ENCODE data around the gene LHFPL4. TPM values are rescaled to one million over a fixed set of nuclear protein-coding genes. Genes with fewer than 3 reads are reported as not detected.

Gene LHFPL4
- total and polyA plus RNA-seq, 2 of the 13 experiments (the other 11 are each of a cell fraction or from before 2014, with no cell fraction given) = 0.02 to 0.03 TPM

DNA sequence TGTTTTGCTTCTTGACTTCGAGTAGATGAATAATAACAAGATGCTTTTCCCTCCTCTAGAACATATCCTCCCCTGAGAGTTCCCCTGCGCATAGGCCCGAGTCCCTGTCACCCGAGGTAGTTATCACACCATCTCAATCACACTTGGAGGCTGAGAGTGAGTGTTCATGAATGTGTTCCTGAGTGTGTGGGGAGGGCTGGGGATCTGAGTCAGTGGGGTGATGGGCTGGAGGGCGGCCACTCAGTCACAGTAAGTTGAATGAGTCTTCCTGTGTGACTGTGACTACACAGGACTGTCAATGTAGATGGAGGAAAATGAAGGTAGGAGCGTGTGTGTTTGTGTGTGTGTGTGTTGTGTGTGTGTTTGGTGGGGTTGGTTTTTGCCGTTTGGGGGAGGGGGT is 85.2 kb downstream of the LHFPL4 start (continued):
- TF ChIP-seq, protein P1, sequence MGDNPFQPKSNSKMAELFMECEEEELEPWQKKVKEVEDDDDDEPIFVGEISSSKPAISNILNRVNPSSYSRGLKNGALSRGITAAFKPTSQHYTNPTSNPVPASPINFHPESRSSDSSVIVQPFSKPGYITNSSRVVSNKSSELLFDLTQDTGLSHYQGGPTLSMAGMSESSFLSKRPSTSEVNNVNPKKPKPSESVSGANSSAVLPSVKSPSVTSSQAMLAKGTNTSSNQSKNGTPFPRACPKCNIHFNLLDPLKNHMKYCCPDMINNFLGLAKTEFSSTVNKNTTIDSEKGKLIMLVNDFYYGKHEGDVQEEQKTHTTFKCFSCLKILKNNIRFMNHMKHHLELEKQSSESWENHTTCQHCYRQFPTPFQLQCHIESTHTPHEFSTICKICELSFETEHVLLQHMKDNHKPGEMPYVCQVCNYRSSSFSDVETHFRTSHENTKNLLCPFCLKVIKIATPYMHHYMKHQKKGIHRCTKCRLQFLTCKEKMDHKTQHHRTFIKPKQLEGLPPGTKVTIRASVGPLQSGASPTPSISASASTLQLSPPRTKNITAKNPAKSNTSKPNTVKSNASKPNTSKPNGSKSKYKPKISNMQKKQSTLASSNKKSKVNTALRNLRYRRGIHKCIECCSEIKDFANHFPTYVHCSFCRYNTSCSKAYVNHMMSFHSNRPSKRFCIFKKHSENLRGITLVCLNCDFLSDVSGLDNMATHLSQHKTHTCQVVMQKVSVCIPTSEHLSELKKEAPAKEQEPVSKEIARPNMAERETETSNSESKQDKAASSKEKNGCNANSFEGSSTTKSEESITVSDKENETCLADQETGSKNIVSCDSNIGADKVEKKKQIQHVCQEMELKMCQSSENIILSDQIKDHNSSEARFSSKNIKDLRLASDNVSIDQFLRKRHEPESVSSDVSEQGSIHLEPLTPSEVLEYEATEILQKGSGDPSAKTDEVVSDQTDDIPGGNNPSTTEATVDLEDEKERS (CRISPR knock-in tag; IDR thresholded peaks at IDR 0.05) = no peak
- TF ChIP-seq, protein P2, sequence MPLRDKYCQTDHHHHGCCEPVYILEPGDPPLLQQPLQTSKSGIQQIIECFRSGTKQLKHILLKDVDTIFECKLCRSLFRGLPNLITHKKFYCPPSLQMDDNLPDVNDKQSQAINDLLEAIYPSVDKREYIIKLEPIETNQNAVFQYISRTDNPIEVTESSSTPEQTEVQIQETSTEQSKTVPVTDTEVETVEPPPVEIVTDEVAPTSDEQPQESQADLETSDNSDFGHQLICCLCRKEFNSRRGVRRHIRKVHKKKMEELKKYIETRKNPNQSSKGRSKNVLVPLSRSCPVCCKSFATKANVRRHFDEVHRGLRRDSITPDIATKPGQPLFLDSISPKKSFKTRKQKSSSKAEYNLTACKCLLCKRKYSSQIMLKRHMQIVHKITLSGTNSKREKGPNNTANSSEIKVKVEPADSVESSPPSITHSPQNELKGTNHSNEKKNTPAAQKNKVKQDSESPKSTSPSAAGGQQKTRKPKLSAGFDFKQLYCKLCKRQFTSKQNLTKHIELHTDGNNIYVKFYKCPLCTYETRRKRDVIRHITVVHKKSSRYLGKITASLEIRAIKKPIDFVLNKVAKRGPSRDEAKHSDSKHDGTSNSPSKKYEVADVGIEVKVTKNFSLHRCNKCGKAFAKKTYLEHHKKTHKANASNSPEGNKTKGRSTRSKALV (CRISPR knock-in tag; IDR thresholded peaks at IDR 0.05) = no peak
- TF ChIP-seq, protein P3, sequence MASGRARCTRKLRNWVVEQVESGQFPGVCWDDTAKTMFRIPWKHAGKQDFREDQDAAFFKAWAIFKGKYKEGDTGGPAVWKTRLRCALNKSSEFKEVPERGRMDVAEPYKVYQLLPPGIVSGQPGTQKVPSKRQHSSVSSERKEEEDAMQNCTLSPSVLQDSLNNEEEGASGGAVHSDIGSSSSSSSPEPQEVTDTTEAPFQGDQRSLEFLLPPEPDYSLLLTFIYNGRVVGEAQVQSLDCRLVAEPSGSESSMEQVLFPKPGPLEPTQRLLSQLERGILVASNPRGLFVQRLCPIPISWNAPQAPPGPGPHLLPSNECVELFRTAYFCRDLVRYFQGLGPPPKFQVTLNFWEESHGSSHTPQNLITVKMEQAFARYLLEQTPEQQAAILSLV (CRISPR knock-in tag; IDR thresholded peaks at IDR 0.05; ENCODE audit: borderline replicate concordance) = no peak
- no peak for TF ChIP-seq PITX1 (CRISPR knock-in tag; IDR thresholded peaks at IDR 0.05)

DNA sequence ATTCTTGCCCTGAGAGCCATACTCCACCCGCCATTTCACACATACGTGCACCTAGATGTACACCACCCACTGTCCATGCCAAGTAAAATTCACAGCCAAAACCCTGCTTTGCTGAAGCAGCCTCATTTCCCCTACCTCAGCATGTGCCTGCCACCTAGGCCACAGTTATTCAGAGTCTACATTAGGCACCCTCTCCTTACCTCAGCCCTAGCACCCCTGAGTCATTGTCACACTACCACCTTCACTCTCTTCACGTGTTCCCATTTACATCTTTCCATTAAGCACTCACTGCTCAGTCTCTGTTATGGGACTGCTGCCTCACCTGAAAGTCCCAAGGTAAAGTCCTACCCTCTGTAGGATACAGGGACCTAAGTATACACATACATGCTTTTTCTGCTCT is 86.2 kb downstream of the LHFPL4 start:
- H3K79me2 ChIP-seq (ENCODE audit: insufficient read depth, low read length) = peaks cover 3% of the 10 kb centered on the region
- no peak for FAIRE-seq

More for the DNA sequence above, 86.2 kb downstream of the LHFPL4 start:
- Histone ChIP-seq H3K4me1 (ENCODE audit: insufficient read depth, low read length) (no peaks in the 10 kb centered on the region), H3K9me3 (ENCODE audit: low read length) (no peaks in the 10 kb centered on the region), H3K36me3 (replicated peaks in 1 of 2; ENCODE audit: control insufficient read depth in 1 of 2, insufficient read depth in 2 of 2, low read length in 2 of 2) (peaks cover 47 to 87% of the 10 kb centered on the region in 2 experiments), H3K9ac (ENCODE audit: insufficient read depth, low read depth, low read length) (no peak overlapping the region), H3K27me3 (ENCODE audit: control insufficient read depth in 1 of 2, insufficient read depth in 2 of 2, low read length in 2 of 2) (no peaks in the 10 kb centered on the region), H3K4me2 (ENCODE audit: low read depth, low read length) (no peak overlapping the region), H3K27ac (ENCODE audit: extremely low read length, insufficient read depth, low read length) (no peak overlapping the region), H3K4me3 (replicated peaks in 1 of 3; ENCODE audit: insufficient read depth in 1 of 3, low read depth in 2 of 3, low read length in 3 of 3) (no peak overlapping the region), H2AFZ (ENCODE audit: low read length) (no peak overlapping the region), H4K20me1 (ENCODE audit: insufficient read depth, low read length) (no peaks in the 10 kb centered on the region; the same call in 1 of the 2 replicates)
- ATAC-seq (peak; percentile 17; the same call in 2 of the 3 replicates), DNase-seq (ENCODE audit: low spot score) (no peak)
- POLR2A ChIA-PET = no interaction called here
- WGBS (ENCODE audit: low lambda C conversion rate) = 98% methylated on average over 3 of the region's 3 CpGs
- CTCF ChIA-PET (ENCODE audit: low intra/inter-chr PET ratio, low total read pairs) = no interaction called here
- in situ Hi-C loops (cut with HindIII; ENCODE audit: extremely low pct_ligation_motif_present, low pct_unique_long_range_greater_than_20kb) = no loop called here
- TF ChIP-seq RBM22 (optimal IDR thresholded peaks at IDR 0.05; ENCODE audit: low read length) = peak; percentile 98
- TF ChIP-seq ZNF496 (CRISPR knock-in tag; IDR thresholded peaks at IDR 0.05; ENCODE audit: insufficient replicate concordance) = no peak
- BruUV-seq (replicated peaks) = no TSS peak
- intact Hi-C loops (cut with micrococcal nuclease; ENCODE audit: unreplicated experiment) = no loop called here

All from HepG2 (cell line).